Chondrocyte (in vitro differentiated cells): ENCODE measurements around the gene TRIM9. TPM values are rescaled to one million over a fixed set of nuclear protein-coding genes. Genes with fewer than 3 reads are reported as not detected.
A peak's percentile ranks its signal among the peaks of the same experiment; 100 is the strongest.

ENCODE experiments used
- DNase-seq: peaks from one replicate; pipeline ENCODE4 v3.0.0; 2021; ENCODE audit warnings: mixed read lengths, low spot score
- H3K27ac Mint-ChIP-seq: one replicate; pipeline ENCODE4 v1.8.0; 2021; ENCODE audit warnings: mild to moderate bottlenecking, moderate library complexity, mixed read lengths; ENCODE audit not compliant: unreplicated experiment
- H3K27me3 Mint-ChIP-seq: 2 replicates; pipeline ENCODE4 v1.8.0; 2021; ENCODE audit warnings: low read depth, mixed read lengths
- H3K36me3 Mint-ChIP-seq: 2 replicates; pipeline ENCODE4 v1.8.0; 2021; ENCODE audit warnings: low read depth, mixed read lengths
- H3K4me1 Mint-ChIP-seq: 2 replicates; pipeline ENCODE4 v1.8.0; 2021; ENCODE audit warnings: low read depth, mild to moderate bottlenecking, mixed read lengths
- H3K4me3 Mint-ChIP-seq: one replicate; pipeline ENCODE4 v1.8.0; 2021; ENCODE audit warnings: mild to moderate bottlenecking, moderate library complexity, mixed read lengths; ENCODE audit not compliant: unreplicated experiment
- H3K9me3 Mint-ChIP-seq: 2 replicates; pipeline ENCODE4 v1.8.0; 2021; ENCODE audit warnings: low read depth, mixed read lengths
- CTCF ChIP-seq: fragments of 200-600 bp; sonication (generic); IDR thresholded peaks from 2 replicates; pipeline ENCODE4 v1.5.0; 2021; ENCODE audit warnings: antibody characterized with exemption, mild to moderate bottlenecking, moderate library complexity
- total RNA-seq: library from RNA; stranded (reverse); gene quantifications from 3 replicates; pipeline ENCODE4 v1.2.1, GENCODE V29; 2021

The TRIM9 gene
- total RNA-seq, 1 donor from 2014 or later: 15.5 TPM

- peak overlapping the region; percentile 99 for H3K27ac Mint-ChIP-seq
- peaks cover 41% of the 10 kb centered on the region for H3K4me1 Mint-ChIP-seq
- H3K4me3 Mint-ChIP-seq: peak overlapping the region; percentile 25
- peak; percentile 74 for TF ChIP-seq CTCF
- no peaks in the 10 kb centered on the region for H3K36me3 Mint-ChIP-seq
- no peak for DNase-seq
- no peaks in the 10 kb centered on the region for H3K27me3 Mint-ChIP-seq
- no peaks in the 10 kb centered on the region for H3K9me3 Mint-ChIP-seq
These were observed 139.4 kb downstream of the TRIM9 start for GRCh38 chr14:50955373-50956043.

GRCh38 chr14:50954811-50955372, 140.0 kb downstream of the TRIM9 start:
- Mint-ChIP-seq H3K4me3 (no peak overlapping the region), H3K4me1 (peaks cover 36% of the 10 kb centered on the region), H3K36me3 (no peaks in the 10 kb centered on the region), H3K27me3 (no peaks in the 10 kb centered on the region), H3K27ac (peak overlapping the region; percentile 99), H3K9me3 (no peaks in the 10 kb centered on the region)
- peak; percentile 87 for TF ChIP-seq CTCF
- no peak for DNase-seq

- no peak for TF ChIP-seq CTCF
- Mint-ChIP-seq H3K9me3 (no peaks in the 10 kb centered on the region), H3K36me3 (no peaks in the 10 kb centered on the region), H3K27me3 (no peaks in the 10 kb centered on the region), H3K4me3 (no peak overlapping the region), H3K27ac (no peak overlapping the region), H3K4me1 (peaks cover 34% of the 10 kb centered on the region)
- DNase-seq: no peak
These were observed 141.4 kb downstream of the TRIM9 start for GRCh38 chr14:50953502-50953901.

GRCh38 chr14:50951032-50951431, 143.9 kb downstream of the TRIM9 start:
- no peaks in the 10 kb centered on the region for H3K36me3 Mint-ChIP-seq
- TF ChIP-seq CTCF: no peak

GRCh38 chr14:50948205-50948604, 146.7 kb downstream of the TRIM9 start:
- no peak overlapping the region for H3K27ac Mint-ChIP-seq
- H3K4me1 Mint-ChIP-seq: peaks cover 23% of the 10 kb centered on the region

More at GRCh38 chr14:50951032-50951431, 143.9 kb downstream of the TRIM9 start:
- Mint-ChIP-seq H3K4me1 (peaks cover 29% of the 10 kb centered on the region), H3K27ac (no peak overlapping the region), H3K4me3 (no peak overlapping the region), H3K9me3 (no peaks in the 10 kb centered on the region), H3K27me3 (no peaks in the 10 kb centered on the region)
- no peak for DNase-seq

More at GRCh38 chr14:50948205-50948604, 146.7 kb downstream of the TRIM9 start:
- H3K9me3 Mint-ChIP-seq: no peaks in the 10 kb centered on the region
- DNase-seq: no peak
- no peak overlapping the region for H3K4me3 Mint-ChIP-seq
- no peak for TF ChIP-seq CTCF
- no peaks in the 10 kb centered on the region for H3K36me3 Mint-ChIP-seq
- no peaks in the 10 kb centered on the region for H3K27me3 Mint-ChIP-seq
